HUDEP-2 (cell line): Measurements from ENCODE around the gene ATP10A.

Experiments used
- DNase-seq, 76 experiments: peaks; one replicate each; lab custom pipeline; 2025; ENCODE audit not compliant: unreplicated experiment in 76 of 76; lab: John Stamatoyannopoulos, UW

The ATP10A gene

DNA sequence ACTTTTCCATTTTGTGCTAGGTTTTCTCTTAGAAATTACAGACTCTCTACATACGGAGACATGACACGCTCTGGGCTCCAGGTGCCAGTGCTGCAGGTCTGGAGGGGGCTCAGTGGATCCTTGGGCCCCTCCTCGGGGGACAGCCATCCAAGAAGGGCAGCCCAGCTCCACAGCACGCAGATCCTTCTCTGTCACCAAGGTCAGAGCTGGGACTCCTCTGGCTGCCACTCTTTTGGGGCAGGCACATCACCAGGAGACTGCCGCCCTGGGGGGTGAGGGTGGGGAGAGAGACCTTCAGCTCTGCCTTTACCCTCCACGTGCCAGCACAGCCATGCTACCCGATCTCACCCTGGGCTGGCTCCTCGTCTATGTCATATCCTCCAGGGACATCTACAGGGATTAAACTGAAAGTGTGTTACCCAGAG, 65.6 kb downstream of the ATP10A start:
- no peak for DNase-seq

DNA sequence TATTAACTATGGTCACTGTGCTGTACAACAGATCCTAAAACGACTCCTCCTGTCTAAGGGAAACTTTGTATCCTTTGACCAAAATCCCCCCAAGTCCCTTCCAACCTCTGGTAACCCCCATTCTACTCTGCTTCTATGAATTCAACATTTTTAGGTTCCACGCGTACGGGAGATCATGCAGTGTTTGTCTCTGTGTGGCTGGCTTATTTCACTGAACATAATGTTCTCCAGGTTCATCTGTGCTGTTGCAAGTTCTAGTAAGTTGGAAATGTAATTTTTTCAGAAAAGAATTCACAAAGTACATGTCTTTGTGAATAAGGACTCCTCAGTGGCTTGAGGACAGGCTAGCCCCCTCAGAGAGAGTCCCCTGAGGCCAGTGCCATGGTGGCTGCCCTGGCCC, 66.1 kb downstream of the ATP10A start:
- DNase-seq: no peak

DNA sequence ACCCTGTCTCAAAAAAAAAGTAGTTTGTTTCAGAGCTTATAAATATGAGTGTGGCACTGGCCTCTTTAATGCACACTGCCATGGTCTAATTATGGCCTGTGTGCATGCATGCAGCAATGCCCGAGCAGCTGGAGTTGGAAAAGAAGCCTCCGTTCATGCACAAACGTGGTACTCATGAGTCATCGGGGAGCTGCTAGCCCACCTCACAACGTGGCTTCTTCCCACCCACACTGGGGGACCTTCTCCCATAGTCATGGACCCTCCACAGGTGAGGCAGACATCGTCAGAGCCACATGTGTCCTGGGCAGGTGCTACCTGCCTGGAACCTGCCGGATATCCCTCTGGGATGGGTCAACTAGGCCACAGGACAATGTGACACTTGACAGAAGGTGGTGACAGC, 66.7 kb downstream of the ATP10A start:
- DNase-seq: no peak

DNA sequence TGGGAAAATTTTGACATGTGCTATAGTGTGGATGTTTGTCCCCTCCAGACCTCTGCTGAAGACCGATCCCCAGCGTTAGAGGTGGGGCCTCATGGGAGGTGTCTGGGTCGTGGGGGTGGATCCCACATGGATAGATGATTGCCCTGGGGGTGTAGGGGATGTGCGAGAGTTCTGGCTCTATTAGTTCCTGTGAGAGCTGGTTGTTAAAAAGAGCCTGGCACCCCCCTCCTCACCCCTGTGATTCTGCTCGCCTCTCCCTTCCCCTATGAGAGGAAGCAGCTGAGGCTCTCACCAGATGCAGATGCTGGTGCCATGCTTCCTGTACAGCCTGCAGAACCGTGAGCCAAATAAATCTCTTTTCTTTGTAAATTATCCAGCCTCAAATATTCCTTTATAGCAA, 67.4 kb downstream of the ATP10A start:
- DNase-seq: no peak

DNA sequence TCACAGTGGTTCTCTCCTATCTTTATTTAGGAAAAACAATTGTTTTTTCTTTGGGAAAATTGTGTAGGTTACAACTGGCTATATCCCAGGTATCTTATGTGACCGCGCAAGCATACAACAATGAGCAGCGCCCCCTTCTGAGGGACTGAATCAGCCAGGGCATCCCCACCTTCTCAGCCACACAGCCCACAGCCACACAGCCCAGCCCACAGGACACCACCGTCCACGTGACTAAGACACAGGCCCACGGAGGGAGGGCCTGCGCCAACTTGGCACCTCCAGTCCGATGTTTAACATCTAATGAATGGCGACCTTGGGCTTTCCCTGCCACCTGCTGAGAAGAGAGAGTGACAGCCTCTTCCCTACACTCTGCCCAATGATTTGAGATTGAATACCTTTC, 68.1 kb downstream of the ATP10A start:
- no peak for DNase-seq

DNA sequence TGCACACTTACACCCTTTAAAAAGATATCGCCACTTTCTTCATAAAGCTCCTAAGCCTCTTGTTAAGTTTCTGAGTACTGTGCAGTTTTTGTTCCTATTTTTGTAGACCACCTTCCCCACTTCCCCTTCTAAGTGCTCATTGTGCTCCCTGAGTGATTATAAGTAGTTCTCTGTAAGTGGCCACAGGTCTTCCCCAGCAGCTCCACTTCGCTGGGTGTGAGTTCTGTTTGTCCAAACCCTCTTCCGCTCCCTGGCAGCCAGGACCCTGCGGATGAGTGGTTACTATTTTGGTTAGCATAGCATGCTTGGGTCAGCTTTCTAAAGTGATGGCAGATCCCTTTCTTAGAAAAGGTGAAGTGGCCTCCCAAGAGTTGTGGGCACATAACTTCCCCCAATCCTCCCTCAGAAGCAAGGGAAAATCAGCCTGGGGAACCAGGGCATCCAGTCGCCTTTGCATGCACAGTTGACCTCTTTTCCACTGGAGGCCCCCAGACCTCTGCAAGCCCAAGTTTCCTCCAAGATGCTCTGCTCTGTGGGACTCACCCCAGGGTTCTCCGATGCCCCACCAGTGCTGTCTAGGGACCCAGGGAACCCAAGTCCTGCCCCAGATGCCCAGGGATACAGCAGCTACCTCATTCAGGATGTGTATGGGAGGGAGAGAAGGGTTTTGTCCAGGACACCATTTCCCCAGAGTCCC, 69.6 kb downstream of the ATP10A start:
- DNase-seq: no peak

DNA sequence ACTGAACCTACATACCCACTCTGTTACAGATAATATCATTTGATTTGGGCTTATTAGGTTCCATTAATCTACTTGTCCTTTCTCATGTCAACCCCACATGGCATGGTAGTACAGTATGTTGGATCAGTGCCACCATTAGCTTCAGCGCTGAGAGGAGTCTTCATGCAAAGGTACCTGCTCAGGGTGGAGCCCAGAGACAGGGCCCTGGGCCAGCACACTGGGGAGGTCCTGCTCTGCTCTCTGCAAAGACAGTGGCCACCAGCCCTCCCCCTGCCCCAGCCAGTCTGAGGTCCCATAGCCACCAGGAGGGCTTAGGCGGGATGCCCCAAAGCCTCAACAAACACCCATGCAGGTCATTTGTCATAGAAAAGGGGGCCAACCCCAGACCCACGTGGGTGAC, 71.0 kb downstream of the ATP10A start:
- no peak for DNase-seq

DNA sequence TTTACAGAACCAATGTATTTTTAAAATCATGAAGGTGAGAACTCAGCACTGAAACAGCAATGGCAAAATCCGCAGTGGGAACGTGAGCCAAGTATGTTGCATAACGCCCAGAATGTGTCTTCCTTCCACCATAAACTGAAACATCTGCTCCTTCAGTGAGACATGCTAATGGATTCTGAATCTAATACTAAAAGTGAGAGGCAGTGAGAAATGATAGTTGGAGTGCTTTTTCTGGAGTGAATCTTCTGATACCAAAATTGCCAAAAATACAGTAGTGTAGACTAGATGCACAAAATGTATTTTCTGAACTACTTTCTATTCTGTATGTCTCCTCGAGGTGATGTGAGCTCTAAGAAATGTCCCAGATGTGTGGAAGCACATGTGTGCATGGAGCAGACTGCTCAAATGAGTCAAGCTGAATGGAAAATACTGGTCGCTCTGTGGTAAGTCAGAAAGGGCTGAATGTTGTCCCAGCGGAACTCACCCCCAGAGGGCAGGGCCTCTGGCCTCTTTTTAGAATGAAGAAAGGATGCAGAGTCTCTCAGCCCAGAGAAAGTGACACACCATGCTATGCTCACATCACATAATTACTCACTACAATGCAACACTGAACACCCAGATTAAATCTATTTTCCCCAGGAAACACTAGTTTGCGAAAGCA, 73.0 kb downstream of the ATP10A start:
- DNase-seq: no peak

DNA sequence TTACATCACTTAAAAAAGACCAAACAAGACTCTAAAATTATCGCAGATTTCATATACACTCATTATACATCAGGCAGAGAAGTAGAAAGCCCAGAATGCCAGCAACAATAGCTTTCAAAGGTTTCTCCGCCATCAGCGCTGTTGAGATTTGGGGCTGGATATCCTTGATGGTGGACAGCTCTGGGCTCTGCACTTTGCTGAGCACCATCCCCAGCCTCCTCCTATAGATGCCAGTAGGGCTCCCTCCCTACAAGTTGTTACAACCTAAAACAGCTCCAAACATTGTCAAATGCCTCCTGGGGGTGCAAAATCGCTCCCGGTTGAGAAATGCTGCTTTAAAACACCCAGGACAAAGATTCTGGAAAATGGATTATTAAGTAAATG, 73.5 kb downstream of the ATP10A start:
- no peak for DNase-seq

DNA sequence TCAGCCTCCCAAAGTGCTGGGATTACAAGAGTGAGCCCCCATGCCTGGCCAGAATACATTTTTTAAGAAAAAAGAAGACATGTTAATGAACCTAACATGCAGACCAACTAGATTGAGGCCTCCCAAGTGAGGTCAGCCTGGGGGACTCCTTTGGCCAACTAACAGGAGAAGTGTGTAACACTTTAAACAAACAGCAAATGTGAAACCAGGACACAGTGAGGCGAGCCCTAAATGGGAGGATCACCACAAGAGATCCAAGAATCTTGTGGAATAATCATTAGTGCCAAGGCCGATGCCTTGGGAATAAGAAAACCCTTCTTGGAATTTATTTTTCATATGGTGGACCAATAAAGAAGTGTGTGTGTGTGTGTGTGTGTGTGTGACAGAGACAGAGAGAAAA, 73.9 kb downstream of the ATP10A start:
- no peak for DNase-seq

DNA sequence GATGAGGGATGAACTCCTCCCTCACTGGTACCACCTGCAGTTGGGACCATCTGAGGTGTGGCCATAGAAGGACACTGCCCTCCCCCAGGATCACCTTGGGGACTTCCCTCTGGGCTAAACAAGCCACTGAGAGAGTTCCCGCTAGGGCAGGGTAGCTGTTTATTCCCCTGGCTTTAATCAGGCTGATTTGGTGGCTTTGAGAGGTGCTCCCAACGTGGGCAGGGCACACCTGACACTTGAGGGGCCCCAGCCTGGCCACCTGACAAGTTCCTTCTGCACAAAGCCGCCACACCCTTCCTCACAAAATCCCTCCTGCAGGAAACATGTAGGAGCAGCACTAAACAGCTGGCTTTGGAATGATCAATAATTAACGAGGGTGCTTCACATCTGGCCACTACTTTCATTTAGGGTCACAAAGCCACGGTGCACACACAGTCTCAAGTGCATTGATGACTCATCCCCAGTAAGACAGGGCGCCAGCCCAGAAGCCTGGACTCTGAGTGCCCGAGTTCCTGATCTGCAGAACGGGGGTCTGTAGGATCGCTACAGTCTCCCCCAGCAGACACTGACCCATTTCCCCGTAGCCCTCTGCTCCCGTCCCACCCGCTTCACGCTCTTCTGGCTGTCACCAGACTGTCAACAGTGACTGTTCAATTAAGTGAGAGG, 75.1 kb downstream of the ATP10A start:
- no peak for DNase-seq

DNA sequence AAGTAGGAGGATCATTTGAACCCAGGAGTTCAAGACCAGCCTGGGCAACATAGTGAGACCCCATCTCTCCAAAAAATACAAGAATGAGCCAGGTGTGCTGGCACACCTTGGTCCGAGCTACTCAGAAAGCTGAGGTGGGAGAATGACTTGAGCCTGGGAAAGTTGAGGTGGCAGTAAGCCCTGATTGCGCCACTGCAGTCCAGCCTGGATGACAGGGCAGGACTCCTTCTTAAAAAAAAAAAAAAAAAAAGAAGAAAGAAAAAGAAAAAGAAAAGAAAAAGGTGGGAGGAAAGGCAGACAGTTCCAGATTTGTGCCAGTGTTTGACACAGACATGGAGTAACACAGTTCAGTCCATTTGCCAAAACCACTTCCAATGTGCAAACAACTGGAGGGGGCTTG, 75.7 kb downstream of the ATP10A start:
- DNase-seq: no peak

DNA sequence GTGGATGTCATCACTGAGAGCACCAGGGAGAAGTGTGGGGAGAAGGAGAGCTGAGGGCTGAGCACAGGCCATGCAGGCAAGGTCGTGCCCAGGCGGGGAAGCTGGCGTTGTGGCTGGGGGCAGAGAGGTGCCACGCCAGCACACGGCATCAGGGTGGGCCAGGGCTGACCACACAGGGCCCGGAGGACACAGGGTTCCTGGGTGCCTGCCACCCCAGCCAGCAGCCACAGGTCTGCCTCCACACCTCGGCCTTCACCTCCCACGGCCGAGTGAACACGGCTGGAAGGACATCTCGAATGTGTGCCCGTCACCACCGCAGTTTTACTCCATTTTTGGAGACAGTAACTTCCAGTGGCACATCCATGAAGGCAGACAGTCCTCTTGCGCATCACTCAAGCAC, 77.1 kb downstream of the ATP10A start:
- DNase-seq: no peak

DNA sequence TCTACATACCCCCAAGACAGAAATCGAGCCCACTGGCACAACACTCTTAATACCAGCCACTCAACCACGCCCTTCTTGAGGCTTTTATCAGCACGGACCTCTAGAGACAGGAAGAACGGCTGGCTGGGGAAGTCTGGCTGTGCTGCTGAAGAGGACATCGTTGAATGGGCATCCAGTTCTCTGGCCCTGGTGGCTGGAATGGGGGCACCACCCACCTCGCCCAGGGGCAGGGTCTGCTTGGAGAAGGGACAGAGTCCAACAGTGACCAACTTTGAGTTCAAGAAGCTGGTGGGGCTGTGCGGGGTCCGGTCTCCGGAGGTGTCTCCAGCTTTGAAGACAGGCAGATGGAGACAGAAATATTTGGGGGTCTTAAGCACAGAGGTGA, 77.5 kb downstream of the ATP10A start:
- no peak for DNase-seq

DNA sequence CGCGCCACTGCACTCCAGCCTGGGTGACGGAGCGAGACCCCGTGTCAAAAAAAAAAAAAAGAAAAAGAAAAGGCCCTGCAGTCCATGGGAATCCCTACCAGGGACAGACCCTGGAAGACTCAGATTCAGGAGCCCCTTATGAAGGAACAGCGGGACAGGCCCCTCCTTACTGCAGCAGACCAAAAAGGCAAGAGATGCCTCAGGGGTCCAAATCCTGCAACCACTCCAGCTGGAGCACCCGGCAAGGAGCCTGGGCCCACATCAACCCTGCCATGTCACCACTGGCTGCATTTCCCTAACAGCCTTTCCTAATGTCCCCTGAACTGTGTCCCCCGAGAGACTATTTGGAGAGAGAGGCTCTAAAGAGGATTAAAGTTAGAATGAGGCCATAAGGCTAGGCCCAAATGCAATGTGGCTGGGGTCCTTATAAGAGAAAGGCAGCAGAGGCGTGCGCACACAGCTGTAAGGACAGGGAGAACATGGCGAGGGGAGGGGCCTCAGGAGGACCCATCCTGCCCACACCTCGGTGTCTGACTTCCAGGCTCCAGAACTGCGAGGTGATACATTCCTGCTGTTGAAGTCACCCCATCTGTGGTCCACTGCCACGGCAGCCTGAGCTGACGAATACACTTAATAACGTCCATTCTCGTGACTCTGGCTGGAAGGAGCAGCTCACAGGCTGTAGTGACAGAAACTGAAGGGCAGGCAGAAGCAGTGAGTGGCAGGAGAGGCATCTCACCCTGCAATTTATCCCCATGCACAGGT, 78.1 kb downstream of the ATP10A start:
- no peak for DNase-seq

DNA sequence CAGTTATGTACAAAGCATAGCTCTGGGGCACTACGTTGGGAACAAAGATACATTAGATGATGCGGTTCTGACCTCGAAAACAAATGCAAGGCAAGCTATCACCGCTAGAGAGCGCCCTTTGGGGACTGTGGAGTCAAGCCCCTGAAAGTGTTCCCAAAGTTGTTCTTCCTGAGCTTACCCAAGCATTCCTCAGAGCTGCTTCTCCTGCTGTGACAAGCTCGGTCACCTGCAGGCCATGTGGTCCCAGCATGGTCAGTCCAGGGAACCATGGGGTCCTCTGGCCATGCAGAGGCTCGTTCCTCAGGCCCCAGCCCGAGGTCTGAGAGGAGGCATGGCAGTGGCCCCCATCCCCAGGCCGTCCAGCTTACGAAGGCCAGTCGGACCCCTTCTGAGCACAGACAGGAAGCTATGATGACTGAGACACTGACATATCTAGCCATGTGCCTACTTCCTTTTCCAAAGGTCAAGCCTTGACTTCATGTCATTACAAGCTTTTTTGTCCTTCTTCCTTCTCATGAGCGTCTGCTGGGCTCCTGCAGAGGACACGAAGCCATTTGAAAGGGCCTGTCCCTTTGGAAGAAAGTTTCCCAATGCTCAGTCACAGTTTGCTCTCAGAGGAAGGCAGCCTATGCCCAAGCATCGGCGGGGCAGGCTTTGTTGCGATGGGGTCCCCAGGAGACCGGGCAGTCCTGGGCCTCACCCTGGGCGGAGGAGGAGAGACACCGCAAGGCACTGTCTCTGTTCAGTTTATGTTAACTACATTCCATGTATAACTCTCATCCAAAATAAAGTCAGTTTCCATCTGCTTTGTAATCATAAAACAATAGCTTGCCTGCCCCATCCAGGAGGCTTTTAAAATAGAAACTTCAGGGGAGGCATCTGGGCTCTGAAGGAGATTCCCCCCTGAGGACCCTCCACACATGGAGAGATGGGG, 79.3 kb downstream of the ATP10A start:
- peak in 9 of 76 experiments; percentile 4 to 32 (median 13) for DNase-seq

DNA sequence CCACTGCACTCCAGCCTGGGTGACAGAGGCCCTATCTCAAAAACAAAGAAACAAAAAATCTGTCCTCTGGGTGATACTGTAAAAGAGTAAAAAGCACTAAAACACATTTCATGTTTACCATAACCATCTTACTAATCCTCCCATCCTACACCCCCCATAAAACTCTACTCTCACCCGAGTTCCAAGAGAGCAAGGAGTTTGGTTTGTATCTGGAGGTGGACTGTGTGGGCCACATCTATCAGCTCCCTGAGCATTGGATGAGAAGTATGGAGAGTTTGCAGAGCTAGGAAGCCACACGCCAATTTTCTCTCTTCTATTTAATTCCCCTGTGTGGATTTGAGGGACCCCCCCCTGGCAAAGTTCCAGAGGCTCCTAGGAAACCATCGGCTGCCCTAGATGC, 80.0 kb downstream of the ATP10A start:
- no peak for DNase-seq

DNA sequence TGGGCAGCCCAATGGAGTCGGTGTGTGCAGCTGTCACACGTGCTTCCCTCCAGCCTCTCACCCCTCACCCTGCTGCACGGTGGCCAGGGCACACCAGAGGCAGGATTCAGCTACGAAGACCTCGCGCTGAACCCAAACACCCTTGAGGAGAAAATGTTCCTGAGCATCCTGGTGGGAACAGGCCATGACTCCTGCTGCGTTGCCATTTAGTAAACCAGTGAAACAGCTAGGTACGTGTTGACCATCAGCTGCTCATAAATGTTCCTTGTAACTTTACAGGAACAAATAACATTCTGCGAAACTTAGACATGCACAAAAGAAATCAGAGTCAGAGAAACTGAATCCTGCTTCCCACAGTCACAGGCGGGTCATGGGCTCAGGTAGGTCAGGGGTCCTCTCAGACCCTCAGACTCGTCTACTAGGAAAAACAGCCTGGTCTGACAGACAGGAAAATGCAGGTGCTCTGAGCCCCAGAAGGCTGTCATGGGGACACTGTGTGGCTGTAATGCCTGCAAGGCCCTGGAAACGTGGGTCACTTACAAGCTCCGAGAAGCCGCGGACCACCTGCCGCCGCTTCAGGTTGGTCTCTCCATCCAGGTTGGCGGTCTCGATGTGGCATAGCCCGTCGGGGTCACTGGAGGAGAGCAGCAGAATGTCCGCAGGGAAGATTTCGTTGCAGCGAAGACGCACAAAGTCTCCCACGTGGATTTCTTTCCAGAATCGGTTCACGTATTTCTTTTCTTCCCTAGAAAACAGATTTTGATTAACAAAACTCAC, 82.5 kb downstream of the ATP10A start:
- DNase-seq: no peak

DNA sequence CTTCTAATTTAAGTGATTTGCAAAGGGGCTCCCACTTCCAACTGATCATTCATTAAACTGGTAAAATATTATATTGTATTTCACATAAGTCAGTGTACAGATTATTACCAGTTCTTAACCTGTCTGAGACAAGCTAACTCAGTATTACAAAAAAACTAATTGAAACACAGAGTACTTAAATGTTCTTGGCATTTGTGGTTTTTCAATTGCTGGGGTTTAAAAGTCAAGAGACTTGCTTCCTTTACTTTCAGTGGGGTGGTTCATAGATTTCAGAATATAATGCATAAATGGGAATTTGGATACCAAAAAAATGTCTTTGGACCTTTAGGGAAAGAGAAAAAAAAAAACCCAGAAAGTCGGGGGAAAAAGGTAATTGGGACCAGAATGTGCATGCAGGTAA, 85.0 kb downstream of the ATP10A start:
- DNase-seq: no peak

DNA sequence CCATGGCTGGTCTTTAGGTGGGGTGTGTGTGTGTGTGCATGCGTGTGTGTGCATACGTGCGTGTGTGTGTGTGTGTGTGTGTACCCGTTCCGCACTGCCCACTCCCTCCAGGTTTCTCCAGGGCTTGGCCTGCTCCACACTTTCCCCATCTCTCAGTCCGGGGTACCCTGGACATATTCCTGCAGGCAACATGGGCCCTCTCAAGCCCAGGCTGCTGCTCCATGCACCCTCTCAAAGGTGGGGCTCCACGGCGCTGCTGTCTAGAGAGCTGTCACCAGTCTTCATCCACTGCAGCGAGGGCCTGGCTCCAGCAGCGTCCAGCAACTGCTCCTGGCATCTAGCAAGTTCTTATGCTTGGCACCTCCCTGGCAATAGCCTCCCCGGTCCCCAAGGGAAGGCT, 86.1 kb downstream of the ATP10A start:
- no peak for DNase-seq
